ENCODE data around the gene RBFOX2.

- TF ChIP-seq CTCF (IDR thresholded peaks at IDR 0.05) (no peak), EP300 (IDR thresholded peaks at IDR 0.05; ENCODE audit: borderline replicate concordance in 1 of 2, low read depth in 1 of 2, low read length in 1 of 2) (no peak), RXRA (IDR thresholded peaks at IDR 0.05; ENCODE audit: borderline replicate concordance, low read depth) (no peak), SMC3 (IDR thresholded peaks at IDR 0.05; ENCODE audit: low read depth, low read length) (no peak), MAX (IDR thresholded peaks at IDR 0.05; ENCODE audit: low read depth) (no peak)
Observed at GRCh38 chr22:35725521-35725920, 303.1 kb downstream of the RBFOX2 start.
